Activated CD4-positive, alpha-beta T cell treated with anti-CD3 and anti-CD28 coated beads, Interleukin-2, amount 50 U/mL, for 1 hour (primary cell): ENCODE measurements around the gene MED27.

Experiments used
- DNase-seq: peaks from one replicate; pipeline ENCODE4 v3.0.0-alpha.2; 2020

Gene MED27

DNA sequence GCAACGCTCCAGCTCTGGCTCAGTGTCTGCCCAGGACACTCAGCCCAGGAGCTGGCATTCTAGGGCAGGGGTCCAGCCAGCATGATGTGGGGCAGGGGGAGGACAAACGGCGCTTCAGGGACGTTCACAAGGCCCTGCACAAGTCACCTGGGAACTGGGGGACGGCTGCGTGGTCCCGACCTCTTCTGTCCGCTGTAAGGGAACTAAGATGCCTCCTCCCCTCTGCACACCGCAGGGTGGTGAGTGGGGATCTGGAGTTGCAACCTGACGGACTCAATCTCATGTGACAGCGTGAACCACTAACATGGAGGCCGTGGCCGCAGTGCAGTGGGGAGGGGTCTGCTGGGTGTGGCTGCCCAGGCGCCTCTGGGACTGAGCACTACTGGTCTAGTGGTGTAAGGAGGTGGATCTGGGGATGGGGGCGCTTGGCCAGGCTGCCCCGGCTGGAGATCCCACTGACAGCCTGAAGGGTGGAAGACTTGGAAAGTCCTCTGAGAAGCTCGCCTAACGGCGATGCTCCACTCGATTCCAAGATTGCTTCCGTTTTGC lies 251.8 kb downstream of the MED27 start:
- DNase-seq = no peak

DNA sequence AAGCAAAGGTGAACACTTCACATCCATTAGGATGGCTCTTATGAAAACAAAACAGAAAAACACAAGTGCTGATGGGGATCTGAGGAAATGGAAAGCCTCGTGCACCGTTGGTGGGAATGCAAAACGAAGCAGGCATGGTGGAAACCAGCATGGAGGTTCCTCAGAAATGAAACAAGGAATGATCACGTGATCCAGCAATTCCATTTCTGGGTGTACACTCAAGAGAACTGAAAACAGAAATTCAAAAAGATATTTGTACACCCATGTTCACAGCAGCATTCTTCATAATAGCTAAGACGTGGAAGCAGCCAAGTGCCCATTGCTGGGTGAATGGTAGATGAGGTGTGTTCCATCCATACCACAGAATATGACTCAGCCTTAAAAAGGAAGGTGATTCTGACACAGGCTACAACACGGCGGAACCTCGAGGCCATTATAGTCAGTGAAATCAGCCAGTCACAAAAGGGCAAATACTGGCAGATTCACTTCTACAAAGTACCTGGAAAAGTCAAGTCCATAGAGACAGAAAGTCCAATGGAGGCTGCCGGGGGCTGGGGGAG lies 252.6 kb downstream of the MED27 start:
- no peak for DNase-seq

DNA sequence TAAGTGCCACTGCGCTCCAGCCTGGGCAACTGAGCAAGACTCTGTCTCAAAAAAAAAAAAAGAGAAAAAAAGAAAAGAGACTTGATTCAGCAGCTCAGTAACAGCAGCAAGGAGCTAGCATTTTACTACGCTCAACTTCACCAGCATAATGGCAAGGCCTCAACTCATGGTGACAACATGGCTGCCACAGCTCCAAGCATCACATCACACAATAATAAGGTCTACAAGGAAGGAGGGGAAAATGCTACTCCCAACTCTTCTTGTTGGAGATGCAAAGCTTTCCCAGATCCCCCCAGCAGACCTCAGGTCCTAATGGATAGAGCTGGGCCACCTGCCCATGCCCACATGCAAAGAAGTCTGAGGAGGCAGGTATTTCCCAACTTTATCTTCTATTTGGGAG lies 253.6 kb downstream of the MED27 start:
- no peak for DNase-seq

DNA sequence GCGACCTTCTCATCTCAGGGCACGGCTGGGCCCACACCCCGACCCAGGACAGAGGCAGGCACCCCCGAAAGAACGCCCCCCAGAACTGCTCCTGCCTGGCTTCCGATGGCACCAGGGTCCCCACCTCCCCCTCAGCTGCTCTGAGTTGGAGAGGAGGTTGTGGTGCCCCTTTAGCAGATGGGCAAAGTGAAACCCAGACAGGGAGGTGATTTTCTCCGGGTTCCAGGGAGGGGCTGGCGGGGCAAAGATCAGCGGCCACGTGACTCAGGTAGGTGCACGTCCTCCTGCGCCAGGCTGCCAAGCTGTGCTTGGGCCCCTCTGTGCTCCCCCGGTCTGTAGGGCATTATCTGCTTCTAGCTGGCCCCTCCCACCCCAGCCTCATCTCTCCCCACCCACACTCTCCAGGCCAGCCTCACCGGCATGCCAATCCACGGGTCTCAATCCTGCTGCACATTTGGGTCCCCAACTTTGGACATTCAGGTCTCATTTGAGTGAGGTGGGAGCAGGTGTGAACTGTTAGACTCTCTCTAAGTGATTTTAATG lies 254.6 kb downstream of the MED27 start:
- no peak for DNase-seq

DNA sequence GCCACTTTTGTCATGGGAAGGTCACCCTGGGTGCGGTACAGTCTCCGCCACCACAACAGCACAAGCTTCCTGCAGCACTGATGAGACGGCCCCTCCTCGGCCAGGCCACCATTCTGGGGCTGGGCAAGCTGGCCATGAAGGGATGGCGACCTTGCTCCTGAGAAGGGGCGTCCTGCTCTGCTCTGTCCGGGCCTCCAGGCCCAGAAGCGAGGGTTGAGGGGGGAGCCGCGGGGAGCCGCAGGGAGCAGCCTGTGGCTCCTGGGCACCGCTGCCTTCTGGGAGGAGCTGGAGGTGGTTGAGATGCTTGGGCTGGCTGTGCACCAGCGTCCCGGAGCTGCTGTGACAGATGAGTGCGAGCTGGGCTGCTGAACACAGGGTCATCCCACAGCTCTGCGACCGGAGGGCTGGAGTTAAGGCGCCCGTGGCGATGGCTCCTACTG lies 255.5 kb downstream of the MED27 start:
- no peak for DNase-seq

DNA sequence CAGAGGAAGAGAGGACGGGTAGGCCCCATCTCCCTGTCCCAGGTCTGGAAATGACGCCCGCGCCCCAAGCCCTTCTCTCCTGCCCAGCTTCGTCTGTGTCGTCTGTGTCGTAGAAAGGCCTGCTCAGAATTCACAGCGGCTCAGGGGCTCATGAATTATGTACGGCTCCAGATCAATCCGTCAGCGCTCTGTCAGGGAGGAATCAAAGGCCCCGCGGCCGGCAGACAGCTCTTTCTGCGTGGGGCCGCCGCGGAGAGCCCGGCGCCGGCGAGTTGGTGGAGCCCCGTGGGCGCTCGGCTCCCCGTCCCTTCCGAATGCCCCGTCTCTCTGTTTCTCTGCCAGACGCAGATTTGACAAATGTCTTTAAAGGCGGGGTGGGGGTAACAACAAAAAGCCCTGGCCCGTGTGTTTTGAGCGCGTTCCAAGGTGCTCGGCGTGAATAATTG lies 255.9 kb downstream of the MED27 start:
- DNase-seq = no peak

DNA sequence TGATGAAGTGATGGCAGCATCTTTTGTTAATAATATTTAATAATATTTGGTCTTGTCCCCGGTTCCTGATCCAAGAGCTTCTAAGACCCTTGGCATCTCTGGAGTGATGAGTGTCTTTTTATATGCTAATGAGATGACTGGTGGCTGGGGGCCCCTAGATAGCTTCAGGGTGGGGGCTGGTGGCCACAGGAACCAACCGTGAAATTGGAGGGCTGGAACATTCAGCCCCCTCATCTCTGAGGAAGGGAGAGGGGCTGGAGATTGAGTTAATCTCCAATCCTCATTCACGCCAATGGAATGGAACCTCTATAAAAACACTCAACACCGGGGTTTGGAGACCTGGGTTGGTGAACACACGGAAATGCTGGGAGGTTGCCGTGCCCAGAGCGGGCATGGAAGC lies 261.6 kb downstream of the MED27 start:
- DNase-seq = no peak

DNA sequence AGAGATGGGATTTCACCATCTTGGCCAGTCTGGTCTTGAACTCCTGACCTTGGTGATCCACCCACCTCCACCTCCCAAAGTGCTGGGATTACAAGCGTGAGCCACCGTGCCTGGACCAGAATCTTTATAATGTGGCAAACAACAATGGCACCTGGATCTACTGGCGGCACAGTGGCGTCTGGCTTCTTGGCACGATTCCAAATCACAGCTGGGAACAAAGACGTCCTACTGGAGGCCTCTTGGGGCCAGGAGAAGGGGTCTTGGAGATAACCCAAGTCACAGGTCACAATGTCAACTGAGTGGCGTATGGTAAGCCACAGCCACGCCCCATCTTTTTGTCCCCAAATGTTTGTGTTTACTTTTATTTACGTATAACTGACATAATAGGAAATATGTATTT lies 262.0 kb downstream of the MED27 start:
- no peak for DNase-seq

DNA sequence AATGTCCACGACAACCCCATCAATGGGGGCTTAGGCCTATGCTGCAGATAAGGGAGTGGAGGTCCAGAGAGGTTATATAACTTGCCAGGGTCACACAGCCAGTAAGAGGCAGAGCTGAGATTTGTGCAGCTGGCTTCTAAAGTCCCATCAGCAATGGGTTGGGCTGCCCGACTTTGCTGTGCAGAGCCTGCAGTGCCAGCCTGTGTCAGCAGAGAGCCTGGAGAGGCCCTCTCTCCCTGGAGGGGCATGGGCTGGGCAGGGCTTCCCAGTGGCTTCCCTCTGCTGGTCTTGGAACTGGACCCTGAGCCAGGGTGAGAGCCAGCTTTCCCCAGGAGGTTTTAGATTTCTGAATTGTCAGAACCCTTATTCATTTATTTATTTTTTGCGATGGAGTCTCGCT lies 262.6 kb downstream of the MED27 start:
- no peak for DNase-seq

DNA sequence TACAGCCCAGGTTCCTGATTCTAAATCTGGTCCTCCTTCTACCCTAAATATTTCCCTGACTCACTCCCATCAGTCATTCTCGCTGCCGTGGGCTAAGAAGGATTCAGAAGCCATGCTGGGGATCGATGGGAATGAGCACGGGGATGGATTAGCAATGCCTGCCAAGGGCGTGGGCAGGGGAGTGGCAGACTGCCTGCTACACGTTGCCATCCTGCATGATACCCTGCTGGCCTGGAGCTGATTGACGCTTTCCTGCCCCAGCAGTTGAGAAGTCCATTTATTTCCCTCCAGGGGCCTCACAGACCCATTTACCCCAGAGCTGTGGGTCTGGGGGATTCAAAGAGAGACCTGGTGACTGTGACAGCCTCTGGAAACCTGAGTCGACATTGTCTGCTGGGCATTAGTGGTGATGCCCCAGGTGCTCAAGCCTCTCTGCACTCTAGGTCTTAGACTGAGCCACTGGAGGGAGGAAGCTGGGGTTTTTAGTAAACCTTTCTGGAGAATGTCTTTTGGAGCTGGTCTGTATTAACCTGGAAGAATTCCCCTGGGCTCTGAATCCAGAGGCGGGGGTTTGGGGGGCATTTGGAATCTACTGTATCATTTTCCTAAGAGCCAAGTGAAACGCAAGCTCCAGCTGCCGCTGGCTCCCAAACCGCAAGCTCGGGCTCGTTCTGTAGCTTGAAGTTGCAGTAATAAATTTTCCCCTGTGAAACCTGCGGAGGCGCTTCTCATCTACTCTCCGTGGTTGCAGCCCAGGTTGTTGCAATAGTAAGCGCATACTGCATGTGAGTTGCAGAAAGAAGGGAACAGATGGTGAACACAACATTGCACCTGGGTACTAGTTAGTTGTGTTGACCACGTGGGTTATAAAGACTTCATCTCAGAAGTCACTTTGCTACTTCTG lies 263.4 kb downstream of the MED27 start:
- no peak for DNase-seq

DNA sequence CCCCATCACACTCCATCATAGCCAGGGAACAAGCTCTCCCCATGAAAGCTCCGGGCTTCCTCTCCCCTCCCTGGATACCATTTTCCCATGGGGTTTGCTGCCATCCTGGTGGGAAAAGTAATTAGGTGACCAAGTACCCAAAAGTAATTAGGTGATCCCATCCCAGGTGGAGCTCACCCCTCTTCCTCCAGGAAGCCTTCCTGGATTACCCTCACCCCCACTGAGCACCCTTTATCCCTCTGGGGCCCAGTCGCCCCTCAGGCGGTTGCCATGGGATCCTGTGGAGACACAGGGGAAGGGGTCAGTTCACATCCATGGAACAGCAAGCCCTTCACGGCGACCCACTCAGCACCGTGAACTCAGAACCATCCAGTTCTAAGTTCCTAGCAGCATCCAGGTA lies 265.0 kb downstream of the MED27 start:
- no peak for DNase-seq

DNA sequence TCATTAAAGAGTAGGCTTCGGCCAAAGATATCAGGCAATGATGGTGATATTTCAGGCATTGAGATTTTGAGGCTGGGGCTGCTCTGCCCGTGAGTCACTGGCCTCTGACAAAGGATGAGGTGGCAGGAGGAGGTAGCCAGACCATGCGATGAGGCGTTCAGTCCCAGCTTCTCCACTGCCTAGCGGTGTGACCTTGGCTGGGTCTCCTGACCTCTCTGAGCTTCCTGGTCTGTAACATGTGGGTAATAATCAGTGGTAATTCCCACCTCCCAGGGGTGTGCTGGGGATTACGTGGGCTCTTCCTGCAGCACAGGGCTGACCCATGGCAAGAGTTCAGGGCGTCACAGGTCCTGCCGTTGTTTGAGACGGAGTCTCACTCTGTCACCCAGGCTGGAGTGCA lies 266.6 kb downstream of the MED27 start:
- no peak for DNase-seq

DNA sequence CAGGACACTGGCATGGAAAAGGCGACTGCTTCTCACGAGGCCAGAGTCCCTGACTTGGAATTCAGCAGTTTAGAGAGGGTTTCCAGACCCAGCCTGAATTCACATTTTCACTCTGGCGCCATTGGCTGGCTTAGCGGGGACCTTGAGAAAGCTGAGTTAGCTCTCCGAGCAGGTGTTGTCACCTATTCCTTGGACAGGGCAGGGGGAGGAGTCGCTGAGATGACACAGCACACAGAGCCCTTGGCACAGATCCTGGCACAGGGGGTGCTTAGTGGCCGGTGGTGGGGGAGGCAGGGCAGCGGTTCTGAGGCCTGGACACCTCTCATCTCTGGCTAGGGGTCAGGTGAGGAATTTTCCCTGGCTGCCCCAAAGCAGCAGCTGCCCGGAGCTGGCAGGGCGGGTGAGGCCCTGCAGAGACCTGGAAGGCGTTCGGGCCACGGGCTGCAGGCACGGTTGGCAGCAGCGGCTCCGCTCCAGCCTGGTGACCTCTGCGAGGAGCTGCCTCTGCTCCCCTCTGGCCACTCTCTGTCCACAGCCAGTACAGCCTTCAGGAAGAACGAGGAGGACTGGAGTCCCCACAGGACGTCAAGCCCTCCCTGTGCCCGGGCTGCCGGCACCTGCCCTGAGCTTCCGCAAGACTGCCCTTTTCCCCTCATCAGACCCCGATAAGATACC lies 267.4 kb downstream of the MED27 start:
- DNase-seq = no peak

DNA sequence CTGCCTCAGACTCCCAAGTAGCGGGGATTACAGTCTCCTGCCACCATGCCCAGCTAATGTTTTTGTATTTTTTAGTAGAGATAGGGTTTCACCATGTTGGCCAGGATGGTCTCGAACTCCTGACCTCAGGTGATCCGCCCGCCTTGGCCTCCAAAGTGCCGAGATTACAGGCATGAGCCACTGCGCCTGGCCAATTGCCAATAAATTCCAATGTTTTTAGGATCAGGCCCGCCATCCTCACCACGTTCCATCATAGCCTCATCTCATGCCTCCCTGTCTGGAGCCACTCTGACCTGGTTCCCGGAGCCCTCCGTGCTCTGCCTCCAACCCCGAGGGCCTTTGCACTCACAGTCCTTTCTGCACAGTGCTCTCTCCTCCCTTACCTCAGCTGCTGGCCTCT lies 268.3 kb downstream of the MED27 start:
- DNase-seq = no peak

DNA sequence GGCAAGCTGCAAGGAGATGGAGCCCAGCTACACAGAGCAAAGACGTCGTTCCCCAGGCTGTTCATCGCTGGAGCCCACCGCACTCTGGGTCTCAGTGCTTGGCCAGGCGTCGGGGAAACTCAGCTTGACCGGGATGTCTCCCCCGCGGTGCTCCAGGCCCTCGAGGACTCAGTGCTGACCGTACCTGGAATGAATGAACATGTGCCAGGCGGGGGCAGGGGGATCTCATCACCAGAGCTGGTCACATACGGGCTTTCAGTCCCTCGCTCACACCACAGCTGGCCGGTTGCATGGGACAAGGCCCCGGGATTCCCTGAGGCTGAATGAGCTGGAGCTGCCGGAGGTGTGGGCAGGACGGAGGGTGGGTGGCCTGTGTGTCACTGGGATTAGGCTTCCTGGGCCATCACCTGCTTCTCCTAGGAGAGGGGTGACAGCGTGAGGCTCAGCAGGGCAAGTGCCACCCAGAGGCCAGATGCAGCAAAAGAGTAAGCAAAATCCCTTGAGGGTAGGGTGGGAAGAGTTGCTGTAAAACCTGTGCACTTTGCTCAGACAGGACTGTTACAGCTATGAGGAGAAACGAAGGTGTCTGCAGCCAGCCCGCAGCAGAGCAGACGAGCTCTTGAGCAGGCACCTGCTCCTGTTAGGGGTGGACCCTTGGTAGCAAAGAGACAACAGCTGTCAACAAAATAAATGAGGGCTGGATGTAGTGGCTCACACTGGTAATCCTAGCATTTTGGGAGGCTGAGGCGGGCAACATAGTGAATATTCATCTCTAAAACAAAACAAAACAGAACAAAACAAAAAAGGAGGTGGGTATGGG lies 269.1 kb downstream of the MED27 start:
- no peak for DNase-seq
